ENCODE results near the gene SHANK3.

- no peak for TF ChIP-seq CTCF (IDR thresholded peaks at IDR 0.05)
- no peak for TF ChIP-seq ZFX (IDR thresholded peaks at IDR 0.05; ENCODE audit: borderline replicate concordance)
Observed at GRCh38 chr22:50656122-50657070, 16.2 kb upstream of the SHANK3 start.

Measured in 22Rv1 (cell line).